DLD1 (cell line): ENCODE measurements around the gene MADD.

Source experiments
- in situ Hi-C: cut with HindIII; loops from 2 replicates; pipeline ENCODE4 v1.10.0; 2017; ENCODE audit warnings: low sequenced_read_pairs

Gene MADD

DNA sequence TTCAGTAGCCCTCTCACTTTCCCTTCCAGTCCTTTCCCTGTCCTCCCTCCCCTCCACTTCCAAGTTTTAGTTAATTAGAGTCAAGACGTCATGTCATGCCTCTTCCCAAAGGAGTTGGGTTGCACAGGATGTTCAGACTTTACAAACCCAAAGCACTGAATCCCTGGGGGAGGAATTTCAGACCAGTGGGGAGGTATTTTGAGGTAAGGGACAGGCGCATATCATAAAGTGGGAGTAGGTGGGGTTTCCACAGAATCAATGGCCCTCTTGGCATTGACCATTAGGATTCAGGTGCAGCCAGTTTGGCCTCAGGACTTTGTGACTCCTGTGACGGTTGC is 20.6 kb upstream of the MADD start:
- in situ Hi-C loops = no loop called here

DNA sequence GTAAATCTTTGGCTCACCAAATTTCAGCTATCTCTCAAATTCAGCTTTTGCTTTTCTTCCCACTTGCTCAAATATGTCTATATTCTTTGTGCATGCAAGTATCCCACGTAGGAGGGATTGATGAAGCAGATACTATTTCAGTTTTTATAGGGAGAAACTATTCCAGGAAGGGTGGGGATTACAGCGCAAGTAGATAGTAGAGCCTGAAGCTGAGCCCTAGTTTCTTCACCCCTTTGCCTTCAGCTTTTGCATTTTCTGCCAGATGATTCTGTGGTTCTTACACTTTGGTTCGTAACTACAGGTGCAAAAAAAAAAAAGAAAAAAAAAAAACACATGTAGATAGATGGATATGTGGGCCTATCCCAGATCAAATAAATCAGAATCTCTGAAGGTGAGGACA is 18.2 kb upstream of the MADD start:
- in situ Hi-C loops = no loop called here

DNA sequence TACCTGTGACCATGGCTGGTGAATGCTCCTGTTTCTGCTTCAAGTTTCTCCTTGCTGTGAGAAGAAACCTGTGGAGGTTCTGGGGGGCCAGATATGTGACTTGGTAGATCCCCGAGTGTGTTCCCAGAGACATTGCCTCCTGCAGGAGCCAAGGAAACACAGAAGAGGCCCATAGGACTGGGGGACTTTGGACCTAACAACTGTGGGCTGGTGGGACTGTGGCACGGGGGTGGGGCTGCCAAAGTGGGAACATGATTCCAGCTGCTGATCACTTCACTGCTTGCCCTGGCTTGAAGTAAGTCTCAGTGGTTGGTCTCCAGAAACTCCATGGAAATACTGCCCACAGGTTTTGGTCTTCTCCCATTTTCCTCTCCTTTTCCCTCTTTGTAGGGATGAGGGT is 16.3 kb upstream of the MADD start:
- in situ Hi-C loops = no loop called here

DNA sequence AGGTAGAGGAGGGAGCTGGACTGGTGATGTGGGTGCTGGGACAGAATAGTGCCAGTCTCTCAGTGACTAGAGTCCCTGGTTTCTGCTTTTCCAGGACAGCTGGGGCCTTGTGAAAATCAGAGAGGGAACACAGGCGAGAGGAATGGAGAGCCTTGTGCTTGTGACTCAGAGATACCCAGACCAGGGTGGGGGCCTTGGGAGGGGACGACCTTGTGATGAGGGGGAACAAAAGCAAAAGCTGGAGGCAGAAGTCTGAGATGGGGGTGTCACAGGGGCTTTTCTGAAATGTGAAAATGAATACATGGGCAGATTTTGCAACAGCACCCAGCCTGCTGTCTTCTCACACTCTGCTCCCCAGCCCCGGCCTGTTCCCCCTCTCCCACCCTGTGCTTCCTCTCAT is 15.5 kb upstream of the MADD start:
- in situ Hi-C loops = no loop called here

DNA sequence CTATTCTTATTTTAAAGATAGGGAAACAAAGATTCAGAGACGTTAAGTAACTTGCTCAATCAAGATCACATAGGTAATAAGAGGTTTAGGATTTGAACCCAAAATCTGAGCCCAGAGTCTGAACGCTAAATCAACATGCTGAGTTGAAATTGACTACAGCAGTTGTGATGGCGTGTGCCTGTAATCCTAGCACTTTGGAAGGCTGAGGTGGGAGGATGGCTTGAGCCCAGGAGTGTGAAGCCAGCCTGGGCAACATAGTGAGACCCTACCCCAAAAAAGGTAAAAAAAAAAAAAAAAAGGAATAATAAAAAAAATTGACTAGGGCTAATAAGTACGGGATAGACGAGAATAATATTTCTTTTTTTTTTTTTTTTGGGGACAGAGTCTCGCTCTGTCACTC is 13.6 kb upstream of the MADD start:
- in situ Hi-C loops = no loop called here

DNA sequence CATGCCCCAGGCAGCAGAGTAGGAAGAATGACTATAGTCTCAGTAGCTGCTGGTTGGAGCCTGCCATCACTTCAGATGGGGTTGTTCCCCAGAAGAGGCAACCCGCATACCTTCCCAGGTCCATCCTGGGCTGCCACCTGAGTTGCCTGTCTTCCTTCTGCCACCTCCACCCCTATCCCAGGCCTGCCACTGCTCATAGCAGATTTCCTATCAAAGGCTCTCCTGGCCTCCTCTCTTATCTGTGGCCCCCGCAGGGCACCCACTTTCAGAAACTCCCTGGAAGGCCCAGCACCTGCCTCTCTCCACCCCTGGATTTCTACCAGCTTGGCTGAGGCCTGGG is 12.8 kb upstream of the MADD start:
- in situ Hi-C loops = no loop called here

DNA sequence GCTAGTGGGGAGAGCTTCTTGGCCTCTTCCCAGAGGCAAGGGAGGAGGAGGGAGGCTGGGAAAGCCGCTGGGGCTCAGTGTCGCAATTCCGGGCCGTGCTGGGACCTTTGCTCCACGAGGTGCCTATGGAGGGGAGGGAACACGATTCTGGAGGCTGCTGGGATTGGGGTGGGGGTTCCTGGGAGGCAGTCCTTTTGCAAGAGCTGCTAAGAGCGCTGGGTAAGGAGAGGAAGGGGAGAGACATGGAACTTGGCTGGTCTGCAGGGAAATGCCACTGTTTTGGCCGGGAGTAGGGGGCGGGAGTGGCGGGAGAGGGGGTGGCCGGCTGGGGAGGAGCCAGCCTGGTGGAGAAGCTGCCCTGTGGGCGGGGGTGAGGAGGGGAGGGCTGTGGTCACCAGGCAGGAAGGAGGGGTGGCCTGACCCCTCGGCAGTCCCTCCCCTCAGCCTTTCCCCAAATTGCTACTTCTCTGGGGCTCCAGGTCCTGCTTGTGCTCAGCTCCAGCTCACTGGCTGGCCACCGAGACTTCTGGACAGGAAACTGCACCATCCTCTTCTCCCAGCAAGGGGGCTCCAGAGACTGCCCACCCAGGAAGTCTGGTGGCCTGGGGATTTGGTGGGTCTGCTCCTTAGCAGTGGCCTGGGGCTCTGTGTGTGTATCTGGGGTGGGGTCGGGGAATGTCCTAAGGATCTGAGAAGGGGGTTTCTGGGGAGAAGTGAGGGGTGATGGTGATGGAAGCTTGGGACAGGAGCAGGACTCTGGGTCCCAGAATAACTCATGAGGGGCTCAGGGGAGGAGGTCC is 12.2 kb upstream of the MADD start, which contains the start of gene NR1H3:
TSS of gene NR1H3 (plus strand) at position 480 of the 800 bp plus-strand sequence. CDS start 1,221 bp downstream, outside the sequence.
- in situ Hi-C loops = no loop called here

DNA sequence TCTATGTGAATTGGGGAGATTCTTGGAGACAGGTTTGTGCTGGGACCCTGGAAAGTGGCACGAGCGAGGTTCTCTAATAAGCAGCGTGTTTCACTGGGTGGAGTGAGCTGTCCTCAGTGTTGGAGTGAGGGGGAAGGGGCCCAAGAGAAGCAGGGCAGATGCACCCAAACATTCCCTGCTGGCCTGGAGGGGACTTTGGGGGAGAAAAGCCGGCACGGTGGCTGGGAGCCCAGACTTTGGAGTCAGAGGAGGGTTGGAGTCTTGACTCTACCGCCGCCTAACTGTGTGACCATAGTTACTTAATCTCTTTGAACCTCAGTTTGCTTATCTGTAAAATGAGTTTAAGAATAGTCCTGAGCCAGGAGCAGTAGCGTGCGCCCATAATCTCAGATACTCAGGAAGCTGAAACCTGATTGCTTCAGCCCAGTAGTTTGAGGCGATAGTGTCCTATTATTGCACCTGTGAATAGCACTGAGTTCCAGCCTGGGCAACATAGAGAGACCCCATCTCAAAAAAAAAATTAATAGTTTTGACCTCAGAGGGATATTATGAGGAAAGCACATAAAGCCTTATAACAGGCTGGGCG is 11.5 kb upstream of the MADD start:
- in situ Hi-C loops = no loop called here

DNA sequence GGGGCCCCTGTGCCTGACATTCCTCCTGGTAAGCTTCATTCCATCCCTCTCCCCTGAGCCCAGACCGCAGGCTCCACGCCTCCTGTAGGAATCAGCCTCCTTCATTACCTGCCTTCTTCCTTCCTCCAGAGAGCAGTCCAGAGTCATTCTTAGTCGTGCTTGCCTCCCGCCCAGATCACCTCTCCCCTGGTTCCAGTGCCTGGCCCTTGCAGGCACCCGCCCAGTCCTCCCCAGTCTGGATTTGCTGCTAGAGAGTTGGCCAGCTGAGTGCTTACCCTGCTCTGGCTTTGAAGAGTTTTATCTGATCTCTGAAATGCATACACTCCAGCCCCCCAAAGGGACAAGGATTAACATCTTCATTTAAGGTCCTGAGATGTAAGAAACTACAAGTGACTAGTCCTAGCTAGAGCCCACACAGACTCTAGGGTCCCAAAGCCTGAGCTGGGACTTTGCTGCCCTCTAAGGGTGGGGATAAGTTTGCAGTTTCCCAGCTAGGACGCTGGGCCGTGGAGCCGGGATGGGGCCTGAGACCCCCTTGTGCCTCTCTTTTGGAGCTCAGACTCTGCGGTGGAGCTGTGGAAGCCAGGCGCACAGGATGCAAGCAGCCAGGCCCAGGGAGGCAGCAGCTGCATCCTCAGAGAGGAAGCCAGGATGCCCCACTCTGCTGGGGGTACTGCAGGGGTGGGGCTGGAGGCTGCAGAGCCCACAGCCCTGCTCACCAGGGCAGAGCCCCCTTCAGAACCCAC is 10.5 kb upstream of the MADD start:
- in situ Hi-C loops = no loop called here

DNA sequence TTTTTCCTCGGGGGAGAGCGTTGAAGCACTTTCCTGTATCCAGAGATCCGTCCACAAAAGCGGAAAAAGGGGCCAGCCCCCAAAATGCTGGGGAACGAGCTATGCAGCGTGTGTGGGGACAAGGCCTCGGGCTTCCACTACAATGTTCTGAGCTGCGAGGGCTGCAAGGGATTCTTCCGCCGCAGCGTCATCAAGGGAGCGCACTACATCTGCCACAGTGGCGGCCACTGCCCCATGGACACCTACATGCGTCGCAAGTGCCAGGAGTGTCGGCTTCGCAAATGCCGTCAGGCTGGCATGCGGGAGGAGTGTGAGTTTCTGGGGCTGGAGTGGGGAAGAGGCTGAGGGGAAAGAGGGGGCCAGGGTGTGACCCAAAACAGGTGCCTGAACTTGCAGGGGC is 9.6 kb upstream of the MADD start:
- in situ Hi-C loops = no loop called here

DNA sequence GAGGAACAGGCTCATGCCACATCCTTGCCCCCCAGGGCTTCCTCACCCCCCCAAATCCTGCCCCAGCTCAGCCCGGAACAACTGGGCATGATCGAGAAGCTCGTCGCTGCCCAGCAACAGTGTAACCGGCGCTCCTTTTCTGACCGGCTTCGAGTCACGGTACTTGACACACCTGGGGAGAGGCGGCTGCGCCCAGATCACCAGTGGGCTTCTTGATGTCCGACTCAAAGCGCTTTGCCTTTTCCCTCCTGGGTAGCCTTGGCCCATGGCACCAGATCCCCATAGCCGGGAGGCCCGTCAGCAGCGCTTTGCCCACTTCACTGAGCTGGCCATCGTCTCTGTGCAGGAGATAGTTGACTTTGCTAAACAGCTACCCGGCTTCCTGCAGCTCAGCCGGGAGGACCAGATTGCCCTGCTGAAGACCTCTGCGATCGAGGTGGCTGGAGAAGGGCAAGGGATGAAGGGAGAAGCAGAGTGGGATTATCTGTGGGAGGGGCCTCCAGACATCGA is 8.6 kb upstream of the MADD start:
- in situ Hi-C loops = no loop called here

DNA sequence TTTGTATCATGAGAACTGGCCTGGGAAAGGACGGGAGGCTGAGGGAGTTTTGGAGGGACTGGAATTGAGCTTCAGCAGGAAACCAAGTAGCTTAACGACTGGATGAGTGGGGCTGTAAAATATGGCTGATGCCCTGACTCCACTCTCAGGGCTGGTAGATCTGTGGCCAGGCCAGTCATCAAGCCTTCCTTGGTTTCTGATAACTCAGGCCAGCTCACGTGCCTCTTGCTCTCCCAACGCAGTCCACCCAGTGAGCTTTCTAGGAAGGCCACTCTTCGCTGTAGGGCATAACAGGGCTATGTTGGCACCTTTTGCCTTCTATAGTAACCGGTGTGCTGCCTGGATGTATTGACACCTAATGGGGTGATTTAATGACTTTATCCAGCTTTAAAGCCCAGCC is 5.8 kb upstream of the MADD start:
- in situ Hi-C loops = no loop called here

DNA sequence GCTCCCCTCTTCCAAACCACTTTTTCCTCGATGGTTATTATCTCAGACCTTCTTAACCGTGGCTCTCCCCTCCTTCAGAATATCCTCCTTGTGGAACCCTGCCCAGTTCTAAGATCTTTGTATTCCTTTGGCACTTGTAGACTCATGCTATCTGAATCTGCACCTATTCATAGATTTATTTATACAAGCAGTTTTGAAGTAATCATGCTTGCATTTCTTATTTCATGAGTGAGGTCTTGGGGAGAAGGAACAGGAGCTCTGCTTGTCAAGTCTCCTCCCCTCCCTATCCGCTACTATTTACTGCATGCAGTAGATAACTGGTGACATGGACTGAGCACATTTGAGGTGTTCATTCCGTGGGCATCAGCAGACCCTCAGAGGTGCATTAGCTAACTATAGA is 5.4 kb upstream of the MADD start:
- in situ Hi-C loops = no loop called here

DNA sequence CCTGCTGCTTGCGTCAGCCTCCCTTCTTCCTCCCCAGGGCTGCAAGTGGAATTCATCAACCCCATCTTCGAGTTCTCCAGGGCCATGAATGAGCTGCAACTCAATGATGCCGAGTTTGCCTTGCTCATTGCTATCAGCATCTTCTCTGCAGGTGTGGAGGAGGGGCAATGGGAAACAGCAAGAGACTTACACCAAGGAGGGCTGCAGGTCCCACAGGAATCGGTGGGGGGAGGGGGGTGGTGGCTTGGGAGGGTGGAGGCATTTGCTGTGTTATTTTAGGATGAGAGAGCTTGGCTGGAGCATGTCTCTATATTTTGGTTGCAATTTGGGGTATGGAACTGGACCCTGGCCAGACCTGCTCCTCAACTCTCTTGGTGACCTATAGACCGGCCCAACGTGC is 2.1 kb upstream of the MADD start:
- in situ Hi-C loops = no loop called here

DNA sequence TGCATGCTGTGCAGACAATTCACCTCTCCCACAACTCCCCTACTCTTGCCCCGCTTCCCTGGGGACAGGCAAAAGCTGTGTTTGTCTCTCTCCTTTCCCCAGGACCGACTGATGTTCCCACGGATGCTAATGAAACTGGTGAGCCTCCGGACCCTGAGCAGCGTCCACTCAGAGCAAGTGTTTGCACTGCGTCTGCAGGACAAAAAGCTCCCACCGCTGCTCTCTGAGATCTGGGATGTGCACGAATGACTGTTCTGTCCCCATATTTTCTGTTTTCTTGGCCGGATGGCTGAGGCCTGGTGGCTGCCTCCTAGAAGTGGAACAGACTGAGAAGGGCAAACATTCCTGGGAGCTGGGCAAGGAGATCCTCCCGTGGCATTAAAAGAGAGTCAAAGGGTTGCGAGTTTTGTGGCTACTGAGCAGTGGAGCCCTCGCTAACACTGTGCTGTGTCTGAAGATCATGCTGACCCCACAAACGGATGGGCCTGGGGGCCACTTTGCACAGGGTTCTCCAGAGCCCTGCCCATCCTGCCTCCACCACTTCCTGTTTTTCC is 1.4 kb upstream of the MADD start:
- in situ Hi-C loops = no loop called here

DNA sequence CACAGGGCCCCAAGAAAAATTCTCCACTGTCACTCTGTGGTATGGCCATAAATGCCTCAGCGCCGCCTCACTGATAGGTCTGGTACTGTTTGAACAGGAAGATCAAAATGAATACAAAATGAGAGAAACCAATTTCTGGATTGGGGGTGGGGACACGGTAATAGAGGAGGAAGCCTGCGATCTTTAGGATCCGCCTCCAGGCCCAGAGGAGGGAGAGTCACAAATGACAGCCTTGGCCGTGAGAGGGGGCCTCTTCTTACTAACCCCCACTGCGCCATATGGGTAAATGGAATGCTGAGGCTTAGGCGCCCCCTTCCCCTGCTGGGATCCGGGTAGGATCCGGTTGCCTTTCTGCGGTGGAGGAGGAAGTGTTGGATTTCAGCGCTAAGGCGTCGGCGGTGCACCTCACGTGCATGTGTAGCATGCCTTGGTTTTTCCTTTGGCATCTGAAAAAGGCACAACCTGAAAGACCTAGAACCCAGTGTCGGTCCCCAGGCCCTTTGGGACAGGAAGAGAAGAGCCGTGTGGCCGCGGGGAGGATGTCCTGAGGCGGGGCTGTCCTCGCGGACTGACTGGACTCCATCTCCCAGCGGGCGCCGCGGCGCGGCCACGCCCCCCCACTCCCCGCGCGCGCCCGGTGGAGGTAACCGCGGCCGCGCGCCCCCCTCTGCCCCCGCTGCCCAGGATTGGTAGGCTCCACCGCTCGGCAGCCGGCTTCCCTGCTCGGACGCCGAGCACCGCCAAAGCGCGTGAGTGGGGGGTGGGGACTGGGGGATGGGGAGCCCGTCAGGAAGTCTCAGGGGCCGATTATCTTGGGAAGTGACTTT is 718 bp upstream of the MADD start:
- in situ Hi-C loops = no loop called here

DNA sequence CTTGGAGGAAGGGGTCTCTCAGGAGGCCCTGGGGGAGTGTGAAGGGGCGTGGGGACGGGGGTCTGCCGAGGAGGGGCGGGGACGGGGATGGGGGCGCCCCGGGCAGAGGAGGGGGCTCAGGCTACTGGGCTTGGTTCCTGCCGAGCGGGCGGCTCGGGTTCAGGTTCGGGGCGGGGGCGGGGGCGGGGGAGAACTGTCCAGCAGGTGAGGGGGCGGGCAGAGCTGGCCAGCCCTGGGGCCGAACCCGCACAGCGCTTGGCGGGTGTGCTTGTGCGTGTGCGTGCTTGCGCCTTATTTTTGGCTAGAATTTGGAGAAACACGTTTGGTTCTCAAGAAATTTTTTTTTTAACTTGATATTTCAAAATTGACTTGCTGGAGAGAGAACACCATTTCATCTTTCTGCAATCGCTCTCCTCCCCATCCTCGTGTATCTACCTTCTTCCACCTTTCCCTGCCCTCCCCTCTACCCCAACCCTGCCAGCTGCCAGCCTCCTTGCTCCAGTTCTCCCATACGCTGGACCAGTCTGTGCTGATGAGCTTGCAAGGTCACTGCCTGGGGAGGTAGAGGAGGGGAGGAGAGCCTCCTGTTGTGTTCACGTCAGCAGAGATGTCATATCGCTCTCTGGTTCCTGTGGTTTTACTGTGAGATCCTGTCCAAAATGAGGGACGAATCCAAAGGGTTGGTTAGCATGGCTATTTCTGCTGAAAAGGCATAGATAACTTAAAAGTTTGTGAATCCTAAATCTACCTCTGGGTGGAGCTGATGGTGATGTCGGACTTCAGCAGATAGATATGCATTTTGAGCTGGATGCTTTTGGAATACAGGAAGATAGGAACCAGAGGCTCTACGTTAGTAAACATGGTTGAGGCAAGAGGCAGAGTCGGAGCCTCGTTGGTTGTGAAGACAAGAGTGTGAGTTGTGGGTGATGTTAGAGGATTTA is 668 bp downstream of the MADD start:
- in situ Hi-C loops = no loop called here

DNA sequence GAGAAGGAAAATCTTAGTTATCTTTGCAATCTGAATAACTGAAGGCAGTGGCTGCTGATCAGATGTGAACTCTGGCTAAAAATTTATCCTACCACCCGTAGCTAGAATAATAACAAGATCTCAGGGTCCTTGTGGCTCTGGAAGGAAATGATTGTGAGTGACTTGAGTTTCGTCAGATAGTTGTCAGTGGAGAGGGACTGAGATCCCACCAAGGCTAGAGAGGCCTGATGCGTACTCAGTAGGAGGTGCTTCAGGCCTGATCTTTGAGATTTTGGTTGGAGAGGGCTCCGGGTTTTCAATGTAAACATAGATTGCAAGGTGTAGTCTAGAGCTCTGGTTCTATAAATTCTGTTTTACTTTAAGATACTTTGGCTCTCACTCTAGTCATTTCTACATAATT is 1.4 kb downstream of the MADD start:
- in situ Hi-C loops = no loop called here

DNA sequence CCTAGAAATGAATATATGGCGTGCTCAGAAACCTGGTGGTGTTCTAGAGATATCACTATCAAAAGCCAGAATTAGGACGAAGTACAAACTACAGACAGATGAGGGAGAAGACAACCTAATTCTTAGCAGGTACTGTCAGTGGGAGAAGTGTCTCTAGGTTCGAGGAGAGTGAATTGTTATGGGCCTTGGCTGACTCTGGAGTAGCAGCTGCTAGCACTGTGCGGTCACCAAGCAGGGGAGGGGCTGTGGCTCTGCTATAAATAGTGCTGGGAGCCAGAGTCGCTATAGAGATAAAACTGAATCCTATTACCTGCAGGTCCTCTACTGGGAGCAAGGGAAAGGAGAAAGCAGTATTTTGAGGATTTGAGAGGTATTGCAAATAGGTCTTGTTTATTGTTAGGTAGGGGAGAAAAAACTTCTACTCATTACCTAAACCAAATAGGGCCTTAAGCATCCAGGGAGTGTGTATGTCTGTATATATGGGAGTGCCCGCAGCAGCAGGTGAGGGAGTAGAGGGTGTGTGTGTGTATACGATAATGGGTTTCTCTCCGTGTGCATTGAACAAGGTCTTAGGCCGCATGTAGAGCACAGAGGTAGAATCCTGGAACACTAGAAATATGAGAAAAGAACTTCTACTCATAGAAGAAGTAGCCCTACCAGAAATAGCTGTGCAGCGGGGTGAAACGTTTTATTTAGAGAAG is 2.2 kb downstream of the MADD start:
- in situ Hi-C loops = no loop called here
